Upper lobe of right lung (tissue), 1 donor: ENCODE measurements around the gene BFSP2. TPM values are rescaled to one million over a fixed set of nuclear protein-coding genes. Genes with fewer than 3 reads are reported as not detected.

Source experiments
- ATAC-seq: fragments of 200-7000 bp; cut with Tn5 transposase; one replicate; pipeline ENCODE4 v1.9.1; 2020; ENCODE audit warnings: mild to moderate bottlenecking, moderate library complexity
- DNase-seq: peaks from one replicate; pipeline ENCODE4 v3.0.0-alpha.2; 2020
- H3K27ac ChIP-seq: fragments of 200-600 bp; one replicate; pipeline ENCODE4 v1.8.0; 2022
- H3K27me3 ChIP-seq: fragments of 200-600 bp; one replicate; pipeline ENCODE4 v1.8.0; 2022; ENCODE audit warnings: mild to moderate bottlenecking
- H3K36me3 ChIP-seq: fragments of 200-600 bp; one replicate; pipeline ENCODE4 v1.8.0; 2022
- H3K4me1 ChIP-seq: fragments of 200-600 bp; one replicate; pipeline ENCODE4 v1.8.0; 2022
- H3K4me3 ChIP-seq: fragments of 200-600 bp; one replicate; pipeline ENCODE4 v1.8.0; 2022; ENCODE audit warnings: mild to moderate bottlenecking
- H3K9me3 ChIP-seq: fragments of 200-600 bp; one replicate; pipeline ENCODE4 v1.8.0; 2022
- CTCF ChIP-seq: fragments of 200-600 bp; IDR thresholded peaks from one replicate; pipeline ENCODE4 v1.8.0; 2022; ENCODE audit warnings: antibody characterized with exemption
- intact Hi-C: fragments of 100-400 bp; cut with DNase I; formaldehyde crosslinking; loops from one replicate; pipeline ENCODE4 v1.11.0; 2022
- total RNA-seq: library from RNA; stranded (reverse); fragmentation: NEBNext Ultra II Directional; extraction: Animal tissue kit (Norgen Biotek cat#: 25700); gene quantifications from one replicate; pipeline ENCODE4 v1.2.1, GENCODE V29; 2021
- donor health status: DM: no; HTN: yes; CAD: no; lungs with severe emphysema.

BFSP2 gene
- total RNA-seq, 1 donor from 2014 or later = not detected

GRCh38 chr3:133439563-133439962, 39.7 kb downstream of the BFSP2 start:
- TF ChIP-seq CTCF = no peak
- H3K4me1 ChIP-seq = no peaks in the 10 kb centered on the region
- DNase-seq (no peak), ATAC-seq (no peak)
- H3K4me3 ChIP-seq = no peak overlapping the region
- intact Hi-C loops = no loop called here
- H3K27me3 ChIP-seq = no peaks in the 10 kb centered on the region
- no peaks in the 10 kb centered on the region for H3K9me3 ChIP-seq
- no peak overlapping the region for H3K27ac ChIP-seq
- H3K36me3 ChIP-seq = no peaks in the 10 kb centered on the region

GRCh38 chr3:133440652-133441051, 40.8 kb downstream of the BFSP2 start:
- ATAC-seq (no peak), DNase-seq (no peak)
- Histone ChIP-seq H3K9me3 (no peaks in the 10 kb centered on the region), H3K4me3 (no peak overlapping the region), H3K27me3 (no peaks in the 10 kb centered on the region), H3K27ac (no peak overlapping the region), H3K36me3 (no peaks in the 10 kb centered on the region), H3K4me1 (no peaks in the 10 kb centered on the region)
- TF ChIP-seq CTCF = no peak
- intact Hi-C loops = no loop called here

GRCh38 chr3:133441867-133442270, 42.0 kb downstream of the BFSP2 start:
- intact Hi-C loops = no loop called here
- Histone ChIP-seq H3K36me3 (no peaks in the 10 kb centered on the region), H3K27ac (no peak overlapping the region), H3K4me1 (no peaks in the 10 kb centered on the region), H3K4me3 (peak overlapping the region; percentile 14), H3K27me3 (no peaks in the 10 kb centered on the region), H3K9me3 (no peaks in the 10 kb centered on the region)
- no peak for TF ChIP-seq CTCF
- DNase-seq (no peak), ATAC-seq (peak; percentile 19)

- Histone ChIP-seq H3K36me3 (no peaks in the 10 kb centered on the region), H3K9me3 (no peaks in the 10 kb centered on the region), H3K4me3 (no peak overlapping the region), H3K27ac (no peak overlapping the region), H3K4me1 (no peaks in the 10 kb centered on the region), H3K27me3 (no peaks in the 10 kb centered on the region)
- intact Hi-C loops = no loop called here
- ATAC-seq (no peak), DNase-seq (no peak)
- TF ChIP-seq CTCF = no peak
These were observed 42.7 kb downstream of the BFSP2 start for GRCh38 chr3:133442518-133442917.

- TF ChIP-seq CTCF = no peak
- no peaks in the 10 kb centered on the region for H3K9me3 ChIP-seq
- no peaks in the 10 kb centered on the region for H3K4me1 ChIP-seq
- intact Hi-C loops = no loop called here
- no peaks in the 10 kb centered on the region for H3K27me3 ChIP-seq
- ATAC-seq = peak; percentile 12
- DNase-seq = no peak
- no peak overlapping the region for H3K27ac ChIP-seq
- no peaks in the 10 kb centered on the region for H3K36me3 ChIP-seq
- no peak overlapping the region for H3K4me3 ChIP-seq
These were observed 44.0 kb downstream of the BFSP2 start for GRCh38 chr3:133443649-133444422.

- intact Hi-C loops = no loop called here
- no peak for TF ChIP-seq CTCF
- no peak for ATAC-seq
- H3K27me3 ChIP-seq = no peaks in the 10 kb centered on the region
- H3K9me3 ChIP-seq = no peaks in the 10 kb centered on the region
- H3K36me3 ChIP-seq = no peaks in the 10 kb centered on the region
- no peak overlapping the region for H3K4me3 ChIP-seq
- DNase-seq = no peak
- H3K27ac ChIP-seq = no peak overlapping the region
- no peaks in the 10 kb centered on the region for H3K4me1 ChIP-seq
These were observed 44.5 kb downstream of the BFSP2 start for GRCh38 chr3:133444423-133444774.
